Fibroblast of the aortic adventitia (primary cell): ENCODE results near the gene KLHL18. TPM values are rescaled to one million over a fixed set of nuclear protein-coding genes. Genes with fewer than 3 reads are reported as not detected.
"Not testable (repeated sequence)": the region's sequence is repeated elsewhere in the genome, so short reads cannot be mapped to it uniquely, and the experiment has no call there.

Experiments
- DNase-seq: peaks from one replicate; pipeline ENCODE4 v3.0.0-alpha.2; 2010; ENCODE audit warnings: low read depth
- H3K4me3 ChIP-seq: 2 replicates; pipeline ENCODE4 v1.5.1; 2011; ENCODE audit warnings: low read depth, mild to moderate bottlenecking, control low read depth, low read length, moderate library complexity
- total RNA-seq: library from RNA; depleted of rRNA; stranded (reverse); fragments of >200 nt; gene quantifications from 2 replicates; pipeline ENCODE4 v1.2.3, GENCODE V29; 2012; ENCODE audit warnings: low replicate concordance
- TF ChIP-seq, protein P1 (sequence below): IDR thresholded peaks from 2 replicates; pipeline ENCODE4 v1.5.1; 2011; ENCODE audit warnings: mild to moderate bottlenecking, low read length, control low read depth, inconsistent platforms; ENCODE audit not compliant: insufficient read depth

KLHL18 gene
- total RNA-seq, 1 donor = 12.9 TPM

DNA sequence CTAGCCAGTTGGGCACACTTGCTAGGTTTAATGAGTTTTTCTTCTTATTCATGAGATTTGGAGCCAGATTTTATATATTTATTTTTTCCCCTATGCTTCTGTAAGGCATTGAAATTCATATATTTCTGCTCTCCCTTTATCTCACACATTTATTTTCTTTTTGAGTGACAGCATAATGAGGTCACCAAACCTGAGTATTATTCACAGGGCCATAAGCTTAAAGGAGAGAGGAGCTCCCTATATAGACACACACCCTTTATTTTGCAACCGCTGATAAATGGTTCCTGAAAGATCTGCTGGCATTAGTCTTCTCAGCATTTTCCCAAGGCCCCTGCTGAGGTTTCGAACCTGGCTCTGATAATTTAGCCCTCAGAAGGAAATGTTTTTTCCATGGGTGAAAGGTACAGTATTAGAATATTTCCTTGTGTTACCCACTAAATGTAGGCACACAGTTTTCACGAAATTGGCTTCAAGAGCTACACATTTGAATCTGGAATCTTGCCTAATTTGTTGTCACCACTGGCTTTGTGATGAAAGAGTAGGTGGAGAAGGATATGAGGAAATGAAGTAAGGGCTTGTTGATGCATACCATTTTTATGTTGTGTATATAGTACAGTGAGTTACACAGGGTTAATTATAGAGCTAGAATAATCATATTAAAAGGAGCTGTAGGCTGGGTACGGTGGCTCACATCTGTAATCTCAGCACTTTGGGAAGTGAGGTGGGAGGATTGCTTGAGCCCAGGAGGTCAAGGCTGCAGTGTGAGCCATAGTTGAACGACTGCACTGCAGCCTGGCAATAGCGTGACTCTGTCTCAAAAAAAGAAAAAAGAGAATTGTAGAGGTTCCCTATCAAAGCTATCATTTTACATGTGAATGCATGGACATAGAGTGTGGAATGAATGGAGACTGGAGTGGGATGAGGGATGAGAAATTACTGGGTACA is 6.5 kb downstream of the KLHL18 start:
- H3K4me3 ChIP-seq = no peak overlapping the region
- TF ChIP-seq, protein P1, sequence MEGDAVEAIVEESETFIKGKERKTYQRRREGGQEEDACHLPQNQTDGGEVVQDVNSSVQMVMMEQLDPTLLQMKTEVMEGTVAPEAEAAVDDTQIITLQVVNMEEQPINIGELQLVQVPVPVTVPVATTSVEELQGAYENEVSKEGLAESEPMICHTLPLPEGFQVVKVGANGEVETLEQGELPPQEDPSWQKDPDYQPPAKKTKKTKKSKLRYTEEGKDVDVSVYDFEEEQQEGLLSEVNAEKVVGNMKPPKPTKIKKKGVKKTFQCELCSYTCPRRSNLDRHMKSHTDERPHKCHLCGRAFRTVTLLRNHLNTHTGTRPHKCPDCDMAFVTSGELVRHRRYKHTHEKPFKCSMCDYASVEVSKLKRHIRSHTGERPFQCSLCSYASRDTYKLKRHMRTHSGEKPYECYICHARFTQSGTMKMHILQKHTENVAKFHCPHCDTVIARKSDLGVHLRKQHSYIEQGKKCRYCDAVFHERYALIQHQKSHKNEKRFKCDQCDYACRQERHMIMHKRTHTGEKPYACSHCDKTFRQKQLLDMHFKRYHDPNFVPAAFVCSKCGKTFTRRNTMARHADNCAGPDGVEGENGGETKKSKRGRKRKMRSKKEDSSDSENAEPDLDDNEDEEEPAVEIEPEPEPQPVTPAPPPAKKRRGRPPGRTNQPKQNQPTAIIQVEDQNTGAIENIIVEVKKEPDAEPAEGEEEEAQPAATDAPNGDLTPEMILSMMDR = no peak
- peak; percentile 32 for DNase-seq

DNA sequence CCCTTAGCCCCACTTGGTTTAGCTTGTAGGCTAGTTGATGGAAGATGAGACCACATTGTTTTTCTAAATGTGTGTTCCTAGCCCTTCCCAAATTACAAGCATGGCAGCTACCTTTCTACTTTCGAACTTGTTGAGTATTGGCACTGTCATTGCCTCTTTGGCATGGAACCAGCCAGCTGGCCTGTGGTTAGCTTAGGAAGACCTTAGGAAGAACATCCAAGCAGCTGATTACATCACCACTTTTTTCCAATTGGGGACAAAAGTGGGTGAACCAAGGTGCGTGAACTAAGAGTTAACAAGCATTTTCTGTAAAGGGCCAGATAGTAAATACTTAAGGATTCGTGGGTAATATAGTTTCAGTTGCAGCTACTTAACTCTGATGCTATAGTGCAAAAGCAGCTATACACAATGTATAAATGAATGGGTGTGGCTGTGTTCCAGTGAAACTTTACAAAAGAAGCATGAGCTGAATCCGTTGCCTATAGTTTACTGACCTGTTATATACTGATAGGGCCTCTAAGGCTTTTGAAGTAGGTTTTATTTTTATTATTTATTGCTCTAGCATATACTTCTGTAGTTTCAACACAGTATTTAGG is 8.5 kb downstream of the KLHL18 start:
- TF ChIP-seq, protein P1 = no peak
- H3K4me3 ChIP-seq = no peak overlapping the region
- no peak for DNase-seq

GRCh38 chr3:47291754-47292420 is 9.1 kb downstream of the KLHL18 start:
- not testable (repeated sequence) for H3K4me3 ChIP-seq, DNase-seq

DNA sequence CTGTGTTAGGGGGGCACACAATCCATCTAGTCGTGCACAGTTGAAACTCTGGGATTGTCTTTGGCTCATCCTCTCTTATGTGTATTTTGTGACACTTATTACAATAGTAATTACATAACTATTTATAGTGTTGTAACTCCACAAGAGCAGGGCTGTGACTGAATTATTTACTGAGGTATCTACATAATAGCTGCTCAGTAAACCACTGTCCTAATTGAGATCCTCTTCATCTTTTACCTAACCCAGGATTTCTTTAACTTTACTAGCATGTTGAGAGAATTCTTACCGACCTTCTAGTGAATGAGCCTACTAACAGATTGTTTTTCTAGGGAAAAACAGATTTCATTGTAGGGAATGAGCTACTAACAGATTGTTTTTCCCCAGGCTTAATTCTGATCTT is 11.1 kb downstream of the KLHL18 start:
- no peak for DNase-seq
- TF ChIP-seq, protein P1 = no peak
- no peak overlapping the region for H3K4me3 ChIP-seq

DNA sequence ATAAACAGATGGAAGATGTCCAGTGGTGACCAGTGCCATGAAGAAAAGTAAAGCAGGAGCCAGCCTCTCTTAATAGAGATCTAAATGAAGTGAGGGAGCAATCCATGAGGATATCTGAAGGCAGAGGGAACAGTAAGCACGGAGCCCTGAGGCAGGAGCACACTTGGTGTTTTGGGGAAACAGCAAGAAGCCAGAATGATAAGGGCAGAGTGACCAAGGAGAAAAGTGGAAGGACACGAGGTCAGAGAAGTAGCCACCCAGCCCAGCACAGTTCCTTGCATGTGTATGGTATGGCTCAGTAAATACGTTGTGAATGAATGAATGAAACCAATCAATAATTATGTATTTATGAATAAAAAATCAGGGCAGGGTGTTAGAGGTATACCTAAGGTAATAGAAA is 11.6 kb downstream of the KLHL18 start:
- DNase-seq = no peak
- TF ChIP-seq, protein P1 = no peak
- H3K4me3 ChIP-seq = no peak overlapping the region

GRCh38 chr3:47295322-47295721 is 12.6 kb downstream of the KLHL18 start:
- DNase-seq = no peak
- TF ChIP-seq, protein P1 = no peak
- no peak overlapping the region for H3K4me3 ChIP-seq

DNA sequence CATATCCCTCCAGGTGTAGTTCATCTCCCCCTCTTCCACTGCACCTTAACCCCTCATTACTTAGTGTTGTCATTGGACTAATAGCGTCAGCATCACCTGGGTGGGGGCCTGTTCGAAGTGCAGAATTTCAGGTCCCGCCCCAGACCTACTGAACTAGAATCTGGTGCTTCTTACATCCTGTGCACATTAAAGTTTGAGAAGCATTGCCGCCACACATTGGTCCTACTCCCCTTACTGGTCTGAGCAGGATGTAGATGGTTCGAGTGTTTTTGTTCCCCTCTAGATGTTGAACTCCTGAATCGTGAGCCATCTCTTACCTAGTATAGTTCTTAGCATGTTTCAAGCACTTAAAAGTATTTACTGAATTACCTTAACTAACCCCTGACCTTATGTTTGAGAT is 13.2 kb downstream of the KLHL18 start:
- DNase-seq = no peak
- H3K4me3 ChIP-seq = no peak overlapping the region
- TF ChIP-seq, protein P1 = no peak
